DMS79 (cell line): Measurements from ENCODE around the gene GPER1.
"Not testable (repeated sequence)": the region's sequence is repeated elsewhere in the genome, so short reads cannot be mapped to it uniquely, and the experiment has no call there.

Experiments used
- DNase-seq: peaks from one replicate; lab custom pipeline; 2025; lab: John Stamatoyannopoulos, UW

GPER1 gene

DNA sequence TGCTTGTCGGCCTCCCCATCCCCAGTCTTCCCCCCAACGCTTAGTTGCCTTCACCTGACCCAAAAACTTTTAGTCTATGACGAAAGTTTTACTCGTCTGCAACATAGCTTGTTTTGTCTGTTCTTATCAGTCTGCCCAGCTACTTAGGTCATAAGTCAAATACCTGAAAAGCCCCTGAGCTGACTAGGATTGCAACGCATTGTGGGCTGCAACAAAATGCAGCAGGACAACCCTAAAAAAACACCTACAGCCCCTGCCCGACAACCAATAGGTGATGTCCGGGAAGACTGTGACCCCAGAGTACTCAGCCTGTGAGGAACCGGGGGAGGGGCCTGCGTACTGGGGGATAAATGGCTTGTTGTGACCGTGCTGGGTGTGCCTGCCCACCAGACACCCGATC lies 19.3 kb upstream of the GPER1 start:
- no peak for DNase-seq

DNA sequence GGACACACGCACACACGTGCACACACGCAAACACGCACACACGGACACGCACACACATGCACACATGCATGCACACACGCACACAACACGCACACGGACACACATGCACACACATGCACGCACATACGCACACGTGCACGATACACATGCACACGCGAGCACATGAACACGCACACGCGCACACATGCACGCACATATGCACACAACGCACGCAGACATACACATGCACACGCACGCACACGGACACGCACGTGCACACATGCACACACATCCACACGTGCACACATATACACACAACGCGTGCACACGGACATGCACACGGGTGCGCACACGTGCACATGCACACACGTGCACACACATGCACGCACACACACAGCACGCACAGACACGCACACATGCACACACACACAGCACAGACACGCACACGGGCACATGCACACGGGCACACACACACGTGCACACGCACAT lies 17.3 kb upstream of the GPER1 start:
- DNase-seq: no peak

DNA sequence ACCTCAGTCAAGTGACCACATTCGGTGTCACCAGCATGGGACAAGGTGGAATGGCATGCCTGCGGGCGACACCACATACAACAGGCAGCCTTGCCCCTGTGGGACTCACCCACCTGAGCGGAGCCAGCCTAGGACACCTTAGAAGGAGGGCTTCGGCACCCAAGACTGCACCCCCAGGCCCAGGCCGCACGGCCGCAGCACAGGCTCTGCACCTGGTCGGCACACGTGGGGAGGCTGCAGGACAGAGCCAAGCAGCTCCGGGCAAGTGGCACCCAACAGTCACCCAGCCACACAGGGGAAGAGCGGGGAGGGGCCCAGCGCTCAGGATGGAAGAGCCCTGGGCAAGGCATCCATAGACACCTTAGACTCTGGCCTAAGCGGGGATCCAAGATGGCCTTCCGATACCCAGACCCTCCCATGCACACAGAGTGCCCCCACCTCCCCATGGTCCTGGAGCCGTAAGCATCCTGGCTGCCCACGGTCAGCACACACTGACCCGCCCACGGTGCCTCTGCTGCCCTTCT lies 16.1 kb upstream of the GPER1 start:
- DNase-seq: no peak

DNA sequence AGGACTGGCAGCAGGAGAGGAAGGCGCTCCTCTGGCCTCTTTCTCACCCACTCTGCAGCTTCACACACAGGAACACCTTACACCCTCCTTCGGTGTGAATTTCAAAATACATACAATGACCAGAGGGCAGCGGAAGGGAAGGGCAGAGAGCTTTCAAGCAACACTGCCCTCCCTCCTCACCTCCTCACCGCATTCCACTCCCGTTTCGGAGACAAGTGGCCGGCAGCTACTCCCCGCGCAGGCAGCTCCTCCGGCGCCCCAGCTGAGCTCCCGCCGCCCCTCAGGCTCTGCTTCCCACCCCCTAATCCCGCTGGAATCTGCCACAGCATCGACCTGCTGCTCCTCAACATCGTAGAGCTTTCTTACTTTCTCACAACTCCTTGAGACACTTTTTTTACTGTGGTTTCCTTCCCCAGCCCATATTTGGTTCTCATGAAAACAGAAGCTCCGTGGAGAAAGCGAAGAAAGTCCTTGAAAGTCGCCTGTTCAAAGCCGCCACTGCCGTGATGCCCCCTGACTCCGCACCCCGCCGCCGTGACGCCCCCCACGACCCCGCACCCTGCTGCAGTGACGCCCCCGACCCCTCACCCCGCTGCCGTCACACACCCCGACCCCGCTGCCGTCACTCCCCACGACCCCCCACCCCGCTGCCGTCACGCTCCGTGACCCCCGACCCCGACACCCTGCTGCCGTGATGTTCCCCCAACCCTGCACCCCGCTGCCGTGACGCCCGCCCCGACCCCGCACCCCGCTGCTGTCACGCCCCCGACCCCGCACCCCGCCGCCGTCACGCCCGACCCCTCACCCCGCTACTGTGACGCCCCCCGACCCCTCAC lies 14.6 kb upstream of the GPER1 start:
- no peak for DNase-seq

DNA sequence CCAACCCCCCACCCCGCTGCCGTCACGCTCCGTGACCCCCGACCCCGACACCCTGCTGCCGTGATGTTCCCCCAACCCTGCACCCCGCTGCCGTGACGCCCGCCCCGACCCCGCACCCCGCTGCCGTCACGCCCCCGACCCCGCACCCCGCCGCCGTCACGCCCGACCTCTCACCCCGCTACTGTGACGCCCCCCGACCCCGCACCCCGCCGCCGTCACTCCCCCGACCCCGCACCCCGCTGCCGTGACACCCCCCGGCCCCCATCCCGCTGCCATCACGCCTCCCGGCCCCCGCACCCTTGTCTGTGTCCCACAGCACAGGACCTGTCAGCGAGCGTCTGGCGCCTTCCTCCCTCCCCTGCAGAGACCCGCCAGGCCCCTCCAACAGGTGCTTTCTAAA lies 13.9 kb upstream of the GPER1 start:
- DNase-seq: not testable (repeated sequence)

DNA sequence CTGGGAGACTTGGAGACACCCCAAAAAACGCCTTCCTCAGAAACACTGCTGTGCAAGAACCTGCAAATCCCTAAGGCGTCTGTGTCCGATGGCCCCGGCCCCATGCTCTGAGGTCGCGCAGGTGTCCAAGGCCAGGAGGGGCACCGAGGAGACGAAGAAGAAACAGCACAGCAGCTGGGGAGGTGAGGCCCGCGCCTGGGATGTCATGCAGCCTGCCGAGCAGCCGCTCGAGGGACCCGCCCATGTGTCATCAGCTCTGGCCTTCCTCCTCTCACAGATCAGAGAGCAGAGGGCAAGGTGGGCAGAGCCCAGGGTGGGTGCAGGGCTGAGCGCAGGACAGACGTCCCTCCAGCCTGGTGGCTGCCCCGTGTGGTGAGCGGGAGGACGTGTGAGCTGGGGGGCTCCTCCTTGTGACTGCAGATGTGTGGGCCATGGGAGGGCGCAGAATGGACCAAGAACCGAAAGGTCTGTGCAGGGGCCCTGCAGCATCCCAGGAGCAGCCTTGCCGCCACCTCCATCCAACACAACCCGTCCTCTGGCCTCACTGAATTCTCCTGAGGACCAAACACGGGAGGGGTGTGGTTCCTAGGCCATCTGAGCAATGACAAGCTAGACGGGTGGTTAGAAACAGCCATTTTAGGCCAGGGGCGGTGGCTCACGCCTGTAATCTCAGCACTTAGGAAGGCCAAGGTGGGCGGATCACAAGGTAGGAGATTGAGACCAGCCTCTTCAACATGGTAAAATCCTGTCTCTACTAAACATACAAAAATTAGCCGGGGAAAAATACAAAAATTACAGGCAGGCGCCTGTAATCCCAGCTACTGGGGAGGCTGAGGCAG lies 13.1 kb upstream of the GPER1 start:
- no peak for DNase-seq

DNA sequence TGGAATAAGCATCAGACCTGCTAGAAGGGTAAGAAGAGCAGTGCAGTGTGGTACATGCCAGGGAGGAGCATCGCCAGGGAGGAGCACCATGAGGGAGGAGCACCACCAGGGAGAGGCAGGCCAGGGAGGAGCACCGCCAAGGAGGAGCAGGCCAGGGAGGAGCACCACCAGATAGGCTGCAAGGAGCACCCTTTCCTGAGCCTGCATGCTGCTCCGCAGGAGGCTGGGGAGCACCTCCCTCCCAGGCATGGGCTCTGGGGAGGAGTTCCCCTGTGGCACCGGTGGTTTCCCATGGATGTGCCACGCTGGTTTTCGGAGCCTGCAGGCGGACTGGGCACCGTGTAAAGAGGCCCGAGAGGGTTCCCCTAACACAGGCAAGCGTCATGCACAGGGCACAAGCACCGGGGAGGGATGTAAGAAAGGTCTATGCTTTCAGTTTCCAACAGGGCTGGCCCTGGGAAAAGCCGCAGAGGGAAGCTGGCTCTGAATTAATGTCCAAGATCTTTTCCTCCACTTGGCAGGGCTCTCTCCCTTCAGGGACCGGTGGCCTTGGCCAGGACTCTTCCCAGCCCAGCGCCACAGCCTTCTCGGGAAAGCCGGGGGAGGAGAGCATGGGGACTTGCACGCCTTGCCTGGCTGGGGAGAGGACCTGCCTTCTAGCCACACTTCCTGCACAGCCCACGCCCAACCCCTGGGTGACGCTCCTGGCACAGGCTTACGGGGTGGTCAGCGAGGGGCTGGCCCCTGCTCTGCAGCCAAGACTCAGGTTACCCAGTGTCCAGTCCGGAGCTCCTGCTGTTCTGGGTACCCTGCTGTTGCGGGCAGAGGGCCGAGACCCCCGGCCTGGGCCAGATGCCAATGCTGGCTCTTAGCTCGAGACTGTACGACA lies 11.5 kb upstream of the GPER1 start:
- no peak for DNase-seq

DNA sequence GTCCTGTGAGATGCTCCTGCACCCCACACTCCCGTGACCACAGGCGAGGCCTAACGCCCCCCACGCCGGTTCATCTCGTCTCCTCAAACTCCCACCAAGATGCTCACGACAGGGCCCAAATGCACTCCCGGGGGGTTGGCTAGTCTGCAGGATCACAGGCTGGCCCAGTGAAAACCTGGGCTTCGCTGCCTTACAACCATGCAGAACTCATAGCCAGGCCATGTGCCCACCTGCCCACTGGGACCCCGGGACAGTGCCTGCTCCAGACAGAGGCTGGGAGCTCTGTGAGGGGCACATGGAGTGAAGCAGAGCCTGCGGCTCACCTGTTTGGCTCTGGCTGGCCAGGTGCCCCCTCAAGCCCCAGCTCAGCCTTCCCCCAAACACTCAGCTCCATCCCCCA lies 9.4 kb upstream of the GPER1 start:
- no peak for DNase-seq

DNA sequence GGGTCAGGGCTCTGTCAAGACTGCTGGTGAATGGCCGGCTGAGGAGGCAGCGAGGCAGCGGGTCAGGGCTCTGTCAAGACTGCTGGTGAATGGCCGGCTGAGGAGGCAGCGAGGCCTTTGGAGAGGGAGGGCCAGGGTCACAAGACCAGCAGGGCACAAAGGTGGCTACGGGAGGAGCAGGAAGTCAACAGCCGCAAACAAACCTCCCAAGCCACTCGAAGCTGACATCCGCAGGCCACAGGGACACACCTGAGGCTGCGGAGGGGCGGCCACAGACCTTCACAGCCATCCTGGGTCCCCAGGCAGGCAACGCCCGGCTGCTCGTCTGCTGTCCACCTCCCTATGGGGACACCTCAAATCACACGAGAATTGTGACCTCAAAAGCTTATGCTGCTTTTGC lies 8.9 kb upstream of the GPER1 start:
- no peak for DNase-seq

DNA sequence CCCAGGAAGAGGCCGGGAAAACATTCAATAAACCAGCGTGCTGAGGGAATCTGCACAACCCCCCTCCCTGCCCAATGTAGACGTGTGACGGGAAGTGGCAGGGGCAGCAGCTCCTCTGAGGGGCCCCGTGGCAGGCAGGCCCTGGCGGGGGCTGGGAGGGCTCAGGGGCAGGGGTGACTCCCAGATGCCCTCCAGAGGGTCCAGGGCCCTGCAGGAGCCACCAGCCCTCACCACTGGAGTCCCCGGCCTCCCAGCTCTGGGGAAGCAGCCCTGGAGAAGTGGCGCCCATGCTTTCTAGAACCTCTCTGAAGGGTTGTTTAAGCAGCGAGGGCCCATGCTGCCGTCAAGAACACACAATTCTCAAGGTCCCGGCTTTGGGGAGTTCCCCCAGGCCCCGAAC lies 8.4 kb upstream of the GPER1 start:
- DNase-seq: no peak

DNA sequence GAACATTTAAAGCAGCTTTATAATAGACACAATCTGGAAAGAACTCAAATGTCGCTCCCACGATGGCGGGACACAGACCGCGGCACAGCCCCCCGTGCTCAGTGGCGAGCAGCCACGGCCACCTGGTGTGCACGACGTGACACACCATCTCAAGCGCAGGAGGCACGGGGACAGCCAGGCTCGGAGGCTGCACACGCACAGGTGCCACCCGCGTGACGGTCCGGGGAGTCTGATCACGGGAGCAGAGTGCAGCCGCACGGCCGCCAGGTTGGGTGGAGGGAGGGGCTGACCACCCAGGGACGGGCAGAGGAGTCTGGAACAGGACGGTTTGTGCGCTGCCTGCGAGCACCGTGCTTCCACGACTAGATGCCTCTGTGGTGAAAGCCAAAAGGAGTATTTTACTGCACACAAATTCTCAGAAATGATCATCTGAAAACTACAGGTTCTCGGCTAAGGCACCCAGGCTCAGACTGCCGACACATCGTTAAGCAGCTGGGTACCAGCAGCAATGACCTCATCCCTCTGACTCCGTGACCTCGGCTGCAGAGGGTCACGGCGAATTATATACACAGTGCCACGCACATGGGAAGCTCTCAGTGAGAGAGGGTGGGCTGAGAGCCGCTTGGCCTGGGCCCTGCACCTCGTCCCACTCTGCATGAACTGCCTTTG lies 7.5 kb upstream of the GPER1 start:
- DNase-seq: no peak

DNA sequence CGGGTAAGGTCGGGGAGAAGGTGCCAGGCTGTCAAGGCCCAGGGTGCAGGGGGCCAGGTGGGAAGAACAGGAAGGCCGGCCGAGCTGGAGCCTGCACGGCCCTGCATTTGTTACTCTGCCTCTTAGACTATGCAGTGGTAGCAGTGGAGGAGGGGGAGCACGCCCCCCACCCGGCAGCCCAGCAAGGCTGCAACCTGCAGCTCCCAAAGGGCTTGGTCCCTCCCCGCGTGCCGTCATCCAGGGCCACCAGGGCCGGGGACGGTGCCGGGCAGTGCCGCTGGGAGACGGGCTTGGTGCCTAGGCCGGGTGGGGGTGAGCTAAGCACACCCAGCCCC lies 7.0 kb upstream of the GPER1 start:
- DNase-seq: no peak

DNA sequence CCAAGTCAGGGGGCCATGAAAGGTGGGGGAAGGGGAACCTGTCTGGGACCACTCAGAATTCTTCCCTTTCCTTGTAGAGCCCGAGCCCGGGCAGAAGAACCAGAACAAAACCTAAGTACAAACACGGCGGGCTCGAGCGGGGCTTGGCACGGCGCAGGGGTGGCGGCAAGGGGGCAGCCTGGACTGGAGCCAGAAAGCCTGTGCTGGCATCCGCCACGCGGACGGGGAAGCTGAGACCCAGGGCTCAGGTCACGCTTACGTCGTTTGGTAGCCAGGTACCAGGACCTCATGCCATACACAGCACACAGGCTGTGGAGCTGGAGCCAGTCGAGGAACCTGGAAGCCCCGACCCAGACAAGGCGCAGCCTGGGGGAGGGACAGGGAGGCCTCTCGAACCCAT lies 6.6 kb upstream of the GPER1 start:
- no peak for DNase-seq

DNA sequence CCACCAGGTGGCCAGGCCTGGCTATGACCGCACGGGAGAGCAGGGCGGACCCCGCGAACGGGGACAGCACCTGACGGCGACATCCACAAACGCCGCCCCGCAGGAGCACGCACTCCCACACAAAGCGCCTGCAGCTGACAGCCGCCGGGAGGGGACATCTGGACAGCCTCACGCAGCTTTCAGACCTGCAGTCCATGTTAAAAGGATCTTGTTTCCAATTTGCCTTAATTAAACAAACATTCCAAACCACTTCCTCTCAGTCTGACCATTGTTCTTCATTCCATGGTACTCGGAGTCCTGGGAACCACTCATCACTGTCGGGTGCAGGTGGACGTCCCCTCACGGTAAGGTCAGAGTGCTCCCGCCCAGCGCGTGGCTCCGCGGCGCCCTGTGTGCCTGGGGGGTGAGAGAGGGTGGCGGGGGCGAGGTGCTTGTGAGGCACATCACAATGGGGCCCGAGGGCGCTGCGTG lies 5.9 kb upstream of the GPER1 start:
- peak; percentile 34 for DNase-seq

DNA sequence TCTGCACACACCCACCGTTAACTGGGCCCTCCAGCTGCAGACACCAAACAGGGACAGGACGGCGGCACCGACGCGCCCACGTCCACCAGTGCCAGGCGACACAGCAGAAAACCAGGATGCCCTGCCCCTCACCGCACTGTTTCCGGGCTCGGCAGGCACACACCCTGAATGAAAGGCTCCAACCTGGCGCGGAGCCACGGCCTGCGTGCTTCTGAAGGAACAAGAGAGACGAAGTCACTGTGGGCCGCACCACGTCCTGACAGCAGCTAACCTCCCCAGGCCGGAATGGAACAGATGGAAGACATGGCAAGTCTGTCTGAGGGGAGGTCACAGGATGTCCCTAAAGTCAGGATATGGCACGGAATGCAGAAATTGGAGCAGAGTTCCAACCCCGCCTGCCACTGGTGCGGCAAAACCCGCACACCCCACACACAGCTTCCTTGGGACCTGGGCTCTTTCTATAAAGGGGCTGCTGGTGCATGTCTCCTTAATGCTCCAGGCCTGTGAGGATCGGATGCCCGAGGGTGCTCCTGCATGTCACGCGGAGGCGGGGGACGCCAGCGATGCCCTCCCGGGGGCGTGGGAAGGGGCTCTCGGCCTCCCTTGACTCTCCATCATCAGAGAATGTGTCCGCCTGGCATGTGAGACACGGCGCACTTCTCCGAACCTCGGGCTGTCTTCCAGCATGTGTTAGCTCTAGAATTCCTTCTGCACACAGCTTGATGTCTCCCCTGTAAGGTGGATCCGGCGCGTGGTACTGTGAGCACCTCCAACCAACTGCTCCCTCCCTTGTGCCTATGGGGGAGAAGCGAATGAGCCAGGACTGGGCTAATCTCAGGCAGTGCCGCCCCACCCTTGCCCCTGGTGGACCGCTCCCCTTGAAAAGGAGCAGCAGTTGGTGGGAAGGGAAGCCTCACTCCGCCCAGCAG lies 3.9 kb upstream of the GPER1 start:
- no peak for DNase-seq

DNA sequence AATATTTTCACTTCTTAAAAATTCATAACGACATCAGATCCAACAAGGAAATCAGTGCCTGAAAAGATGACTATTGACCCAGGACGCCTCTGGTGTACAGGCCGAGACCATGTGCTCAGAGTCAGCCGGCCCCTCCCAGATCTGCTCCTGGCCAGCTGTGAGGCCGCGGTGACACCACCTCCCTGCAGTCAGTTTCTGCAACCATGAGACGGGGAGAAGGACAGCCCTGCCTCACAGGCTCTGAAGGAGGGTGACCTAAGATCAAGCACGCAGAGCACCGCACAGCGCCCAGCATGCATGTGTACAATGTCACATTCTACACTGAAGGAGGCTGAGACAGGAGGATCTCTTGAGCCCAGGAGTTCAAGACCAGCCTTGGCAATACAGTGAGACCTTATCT lies 2.6 kb upstream of the GPER1 start:
- DNase-seq: no peak

DNA sequence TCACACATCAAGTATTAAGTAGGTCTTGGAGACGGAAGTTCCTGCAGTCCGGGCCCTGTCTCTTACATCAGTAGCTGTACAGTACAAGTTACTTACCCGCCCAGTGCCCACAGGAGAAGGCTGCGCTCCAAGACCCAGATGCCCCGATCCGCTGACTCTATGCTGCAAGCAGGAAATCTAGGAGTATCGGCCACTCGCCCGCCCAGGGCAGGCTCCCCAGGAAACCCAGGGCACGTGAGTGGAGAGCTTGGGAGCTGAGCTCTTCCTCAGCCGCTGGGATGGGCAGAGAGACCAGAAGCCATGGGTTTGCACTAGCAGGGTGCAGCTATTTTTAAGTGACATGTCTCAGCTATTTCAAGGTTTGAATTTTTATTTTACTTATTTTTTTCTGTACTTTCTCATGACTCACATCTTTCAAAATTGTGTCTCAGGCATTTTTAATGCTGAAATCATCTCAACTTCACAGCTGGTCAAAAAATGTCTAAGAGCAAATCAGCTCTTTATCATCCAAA lies 1.9 kb upstream of the GPER1 start:
- DNase-seq: no peak

DNA sequence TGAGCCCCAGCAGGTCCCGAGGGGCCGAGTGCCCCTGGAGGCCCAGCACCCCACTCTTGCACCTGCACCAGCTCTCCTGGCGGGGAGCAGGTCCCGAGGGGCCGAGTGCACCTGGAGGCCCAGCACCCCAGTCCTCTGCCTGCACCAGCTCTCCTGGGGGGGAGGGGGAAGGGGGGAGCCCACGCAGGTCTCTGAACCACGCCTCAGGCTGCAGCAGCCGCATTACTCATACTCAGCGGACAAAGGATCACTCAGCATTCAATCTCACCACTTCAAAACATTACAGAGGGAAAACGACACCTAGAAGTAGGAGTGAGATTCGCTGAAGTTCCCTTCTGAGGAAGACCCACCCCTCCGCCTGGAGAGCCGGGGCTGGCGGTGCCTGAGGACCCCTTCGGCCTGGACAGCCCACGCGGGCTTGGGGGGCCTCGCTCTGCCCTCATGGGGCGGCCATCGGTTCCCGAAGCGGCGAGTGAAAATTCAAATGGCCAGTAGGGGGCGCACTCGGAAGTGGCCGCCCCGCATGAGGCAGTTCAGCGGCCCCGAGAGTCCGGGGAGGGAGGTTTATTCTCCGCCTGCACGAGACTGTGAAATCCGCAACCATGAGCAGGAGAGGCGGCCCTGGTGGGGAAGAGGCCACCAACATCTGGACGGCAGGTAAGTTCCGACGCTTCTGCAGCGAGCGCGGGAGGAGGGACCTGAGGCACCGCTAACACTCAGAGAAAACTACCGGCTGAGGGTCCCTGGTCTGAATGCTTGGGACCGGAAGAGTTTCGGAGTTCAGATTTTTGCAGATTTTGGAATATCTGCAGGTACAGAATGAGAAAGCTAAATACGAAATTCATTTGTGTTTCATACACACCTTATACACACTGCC lies 1.1 kb upstream of the GPER1 start:
- no peak for DNase-seq

DNA sequence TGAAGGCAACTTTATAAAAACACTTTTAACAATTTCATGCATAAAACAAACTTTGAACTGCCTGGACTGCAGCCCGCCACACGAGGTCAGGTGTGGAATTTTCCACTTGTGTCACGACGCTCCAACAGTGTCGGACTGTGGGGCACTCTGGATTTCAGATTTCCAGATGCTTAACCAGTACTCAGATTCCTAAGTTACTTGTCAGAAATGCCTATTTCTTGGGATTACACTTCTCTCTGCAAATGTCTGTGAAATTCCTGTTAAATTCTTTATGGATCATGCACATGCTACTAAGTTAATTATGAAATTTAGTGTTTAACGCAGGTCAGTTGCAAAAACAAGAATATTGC lies 473 bp upstream of the GPER1 start:
- no peak for DNase-seq
